SHP77 (cell line): ENCODE data around the gene MKLN1.
"Not testable (repeated sequence)": the region's sequence is repeated elsewhere in the genome, so short reads cannot be mapped to it uniquely, and the experiment has no call there.

Experiments
- DNase-seq, 2 experiments: peaks; one replicate each; lab custom pipeline; 2025; lab: John Stamatoyannopoulos, UW

MKLN1 gene

GRCh38 chr7:131312838-131313237, 14.8 kb upstream of the MKLN1 start:
- no peak for DNase-seq

DNA sequence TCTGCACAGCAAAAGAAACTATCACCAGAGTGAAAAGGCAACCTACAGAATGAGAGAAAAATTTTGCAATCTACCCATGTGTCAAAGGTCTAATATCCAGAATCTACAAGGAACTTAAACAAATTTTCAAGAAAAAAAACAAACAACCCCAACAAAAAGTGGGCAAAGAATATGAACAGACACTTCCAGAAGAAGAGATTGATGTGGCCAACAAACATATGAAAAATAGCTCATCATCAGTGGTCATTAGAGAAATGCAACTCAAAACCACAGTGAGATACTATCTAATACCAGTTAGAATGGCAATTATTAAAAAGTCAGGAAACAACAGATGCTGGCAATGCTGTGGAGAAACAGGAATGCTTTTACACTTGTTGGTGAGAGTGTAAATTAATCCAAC, 7.1 kb upstream of the MKLN1 start:
- DNase-seq: no peak

- no peak for DNase-seq
These were observed 6.0 kb upstream of the MKLN1 start for GRCh38 chr7:131321656-131322055.

DNA sequence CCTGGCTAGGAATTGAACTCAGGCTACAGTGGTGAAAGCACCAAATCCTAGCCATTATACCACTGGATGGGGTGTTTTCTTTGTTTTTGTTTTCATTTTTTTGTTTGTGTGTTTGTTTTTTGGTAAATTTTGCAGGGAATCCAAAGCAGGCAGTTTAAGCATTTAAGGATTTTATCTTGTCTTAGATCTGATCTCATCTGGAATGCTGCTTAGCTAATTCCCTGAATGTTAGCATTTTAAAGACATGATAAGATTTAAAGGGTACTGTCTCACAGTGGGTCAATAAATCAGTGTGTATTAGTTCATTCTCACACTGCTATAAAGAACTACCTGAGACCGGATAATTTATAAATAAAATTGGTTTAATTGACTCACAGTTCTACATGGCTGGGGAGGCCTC, 5.6 kb upstream of the MKLN1 start:
- no peak for DNase-seq

DNA sequence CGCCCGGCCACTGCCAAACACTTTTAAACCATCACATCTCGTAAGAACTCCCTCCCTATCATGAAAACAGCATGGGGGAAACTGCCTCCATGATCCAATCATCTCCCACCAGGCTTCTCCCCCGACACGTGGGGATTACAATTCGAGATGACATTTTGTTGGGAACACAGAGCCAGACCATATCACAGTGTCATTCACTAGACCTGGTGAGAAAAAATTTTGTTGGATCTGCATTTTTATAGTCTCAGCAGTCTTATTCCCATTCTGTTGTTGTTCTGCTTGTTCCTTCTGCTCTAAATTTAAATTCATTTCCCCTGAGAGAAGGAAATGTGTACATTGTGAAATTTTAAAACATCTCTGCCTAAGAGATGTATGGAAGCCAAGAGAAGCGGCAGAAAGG, 4.8 kb upstream of the MKLN1 start:
- DNase-seq: no peak

- no peak for DNase-seq
These were observed 2.4 kb upstream of the MKLN1 start for GRCh38 chr7:131325179-131325840.

- no peak for DNase-seq
These were observed 1.1 kb upstream of the MKLN1 start for GRCh38 chr7:131326576-131326975.

DNA sequence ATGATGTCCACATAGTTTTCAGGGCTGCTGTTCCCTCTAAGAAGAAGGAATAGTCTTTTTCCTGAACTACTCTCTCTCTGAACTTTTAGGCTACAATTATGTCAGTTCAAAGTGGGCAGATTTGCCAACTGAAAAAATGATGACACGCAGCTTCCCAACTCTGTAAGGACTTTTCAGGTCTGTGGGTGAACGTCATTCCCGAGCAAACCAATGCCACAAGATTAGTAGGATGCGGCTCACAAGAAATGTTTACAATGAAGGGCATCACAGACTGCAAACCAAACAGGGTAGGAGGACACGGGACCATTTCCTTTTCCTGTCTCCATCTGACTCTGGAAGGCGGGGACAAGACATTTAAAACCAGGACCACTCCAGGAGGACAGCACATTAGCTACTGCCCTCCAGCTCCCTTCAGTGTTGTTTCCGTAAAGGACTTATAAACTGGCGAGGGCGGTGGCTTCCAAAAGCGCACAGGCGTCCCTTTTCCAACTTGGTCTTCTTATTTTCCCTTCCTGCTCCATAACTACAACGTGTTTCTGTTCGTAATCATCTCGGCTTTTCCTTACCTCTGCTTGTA, 539 bp upstream of the MKLN1 start:
- DNase-seq: peak in 1 of 2 experiments; percentile 21

GRCh38 chr7:131328377-131329175, 900 bp downstream of the MKLN1 start:
- DNase-seq: no peak

- no peak for DNase-seq
These were observed 1.5 kb downstream of the MKLN1 start for GRCh38 chr7:131329176-131329570.

GRCh38 chr7:131330299-131330698, 2.6 kb downstream of the MKLN1 start:
- no peak for DNase-seq

GRCh38 chr7:131331806-131332205, 4.1 kb downstream of the MKLN1 start:
- DNase-seq: no peak

GRCh38 chr7:131332729-131333128, 5.1 kb downstream of the MKLN1 start:
- not testable (repeated sequence) for DNase-seq

DNA sequence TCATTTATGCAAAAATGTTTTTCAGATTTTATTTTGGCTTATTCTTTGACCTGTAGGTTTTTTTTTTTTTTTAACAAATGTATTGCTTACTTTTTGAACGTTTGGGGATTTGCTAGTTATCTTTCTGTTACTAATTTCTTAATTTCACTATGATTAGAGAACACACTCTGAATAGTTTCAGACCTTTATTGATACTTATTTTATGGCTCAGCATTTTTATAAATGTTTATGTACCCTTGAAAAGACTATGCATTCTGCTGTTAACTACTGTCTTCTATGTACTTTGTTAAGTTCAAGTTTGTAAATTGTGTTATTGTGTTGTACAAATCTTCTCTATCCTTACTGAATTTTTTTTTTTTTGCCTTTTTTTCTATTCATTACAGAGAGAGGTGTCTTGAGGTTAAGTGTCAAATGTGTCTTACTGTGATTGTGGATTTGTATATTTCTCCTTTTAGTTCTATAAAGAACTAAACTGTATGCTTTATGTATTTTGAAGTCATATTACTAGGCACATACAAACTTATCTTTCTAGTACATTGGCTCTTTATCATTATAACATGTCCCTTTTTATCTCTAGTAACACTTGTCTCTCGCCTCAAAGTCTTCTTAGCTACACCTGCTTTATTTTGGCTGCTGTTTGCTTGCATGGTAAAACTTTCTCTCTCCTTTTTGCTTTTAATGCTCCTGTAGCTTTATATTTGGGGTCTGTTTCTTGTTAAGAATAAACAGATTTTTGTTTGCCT, 8.1 kb downstream of the MKLN1 start:
- no peak for DNase-seq

DNA sequence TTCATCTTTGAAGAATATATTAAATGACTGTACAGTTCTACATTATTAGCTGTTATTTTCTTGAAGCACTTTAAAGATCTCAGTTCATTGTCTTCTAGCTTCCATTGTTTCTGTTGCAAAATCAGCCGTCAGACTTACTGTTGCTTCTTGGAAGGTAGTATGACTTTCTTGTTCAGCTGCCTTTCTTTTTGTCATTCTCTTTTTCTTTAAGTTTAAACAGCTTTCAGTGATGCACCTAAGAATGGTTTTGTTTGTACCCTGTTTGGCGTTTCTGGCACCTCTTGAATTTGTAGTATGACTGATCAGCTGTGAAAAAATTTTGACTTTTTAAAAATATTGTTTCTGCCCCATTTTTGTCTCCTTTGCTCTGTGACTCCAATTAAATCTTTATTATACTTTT, 9.3 kb downstream of the MKLN1 start:
- DNase-seq: no peak

DNA sequence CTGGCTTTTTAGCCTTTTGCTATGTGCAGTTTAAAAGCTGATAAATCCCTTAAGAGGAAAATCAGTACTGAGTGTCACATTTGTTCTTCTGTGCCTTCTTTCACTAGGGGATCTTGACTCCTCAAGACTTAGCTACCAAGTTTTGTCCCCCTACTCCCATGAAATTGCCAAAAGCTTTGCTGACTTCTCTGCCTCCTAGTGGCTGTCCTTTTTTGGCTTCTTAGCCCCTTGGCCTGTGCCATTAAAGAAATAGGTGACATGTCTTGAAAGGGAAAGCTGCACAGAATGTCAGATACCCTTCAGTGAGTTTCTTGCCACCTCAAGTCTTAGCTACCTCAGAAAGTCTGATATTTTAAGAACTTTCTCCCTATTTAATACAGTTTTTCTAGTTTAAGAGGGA, 10.5 kb downstream of the MKLN1 start:
- DNase-seq: no peak

GRCh38 chr7:131338691-131339390, 11.2 kb downstream of the MKLN1 start:
- no peak for DNase-seq

GRCh38 chr7:131341690-131342089, 14.0 kb downstream of the MKLN1 start:
- no peak for DNase-seq

GRCh38 chr7:131342864-131343442, 15.3 kb downstream of the MKLN1 start:
- DNase-seq: no peak

GRCh38 chr7:131346885-131347592, 19.4 kb downstream of the MKLN1 start:
- no peak for DNase-seq

GRCh38 chr7:131352032-131352431, 24.4 kb downstream of the MKLN1 start:
- no peak for DNase-seq
